H1 (cell line): ENCODE data around the gene NBAS. TPM values are rescaled to one million over a fixed set of nuclear protein-coding genes. Genes with fewer than 3 reads are reported as not detected.

Experiments used
- CEBPB ChIP-seq: IDR thresholded peaks from 2 replicates; pipeline ENCODE4 v1.6.1; 2012; ENCODE audit warnings: low read depth, low read length
- polyA plus RNA-seq, 7 experiments: library from polyadenylated mRNA; depleted of rRNA in 3 of 7; stranded (reverse) in 5 of 7; unstranded in 2 of 7; fragments of >200 nt in 5 of 7; fragments of 200-250 nt in 2 of 7; gene quantifications; 1 replicate in 5 of 7; 2 replicates in 1 of 7; 4 replicates in 1 of 7; pipeline versions ENCODE4 v1.2.1 to v1.2.3, GENCODE V29; 2011 to 2013; ENCODE audit warnings: missing spikeins in 2 of 7, mixed read lengths in 2 of 7
- total RNA-seq: library from RNA; stranded (reverse); fragmentation: NEBNext Ultra II Directional; extraction: Animal tissue kit (Norgen Biotek cat#: 25700); gene quantifications from 2 replicates; pipeline ENCODE4 v1.2.1, GENCODE V29; 2021
- TF ChIP-seq, protein P1 (sequence below): fragments of 300-600 bp; sonication (generic); IDR thresholded peaks from 2 replicates; pipeline ENCODE4 v1.7.1; 2012; ENCODE audit warnings: low read length, moderate library complexity, mild to moderate bottlenecking, inconsistent platforms; ENCODE audit not compliant: insufficient replicate concordance

The NBAS gene
- total and polyA plus RNA-seq, 2 of the 8 experiments (the other 6 are each of a cell fraction or from before 2014, with no cell fraction given) = 19.6 to 34.8 TPM

DNA sequence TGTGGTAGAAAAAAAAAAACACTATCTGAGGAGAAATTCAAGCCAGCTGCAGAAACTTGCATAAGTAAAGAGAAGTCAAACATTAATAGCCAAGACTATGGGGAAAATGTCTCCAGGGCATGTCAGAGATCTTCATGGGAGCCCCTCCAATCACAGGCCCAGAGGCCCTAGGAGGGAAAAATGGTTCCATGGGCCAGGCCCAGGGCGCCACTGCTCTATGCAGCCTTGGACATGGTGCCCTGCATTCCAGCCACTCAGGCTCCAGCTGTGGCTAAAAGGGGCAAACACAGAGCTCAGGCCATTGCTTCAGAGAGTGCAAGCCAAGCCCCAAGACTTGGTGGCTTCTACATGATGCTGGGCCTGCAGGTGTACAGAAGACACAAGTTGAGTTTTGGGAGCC is 354.7 kb downstream of the NBAS start (continued):
- TF ChIP-seq, protein P1, sequence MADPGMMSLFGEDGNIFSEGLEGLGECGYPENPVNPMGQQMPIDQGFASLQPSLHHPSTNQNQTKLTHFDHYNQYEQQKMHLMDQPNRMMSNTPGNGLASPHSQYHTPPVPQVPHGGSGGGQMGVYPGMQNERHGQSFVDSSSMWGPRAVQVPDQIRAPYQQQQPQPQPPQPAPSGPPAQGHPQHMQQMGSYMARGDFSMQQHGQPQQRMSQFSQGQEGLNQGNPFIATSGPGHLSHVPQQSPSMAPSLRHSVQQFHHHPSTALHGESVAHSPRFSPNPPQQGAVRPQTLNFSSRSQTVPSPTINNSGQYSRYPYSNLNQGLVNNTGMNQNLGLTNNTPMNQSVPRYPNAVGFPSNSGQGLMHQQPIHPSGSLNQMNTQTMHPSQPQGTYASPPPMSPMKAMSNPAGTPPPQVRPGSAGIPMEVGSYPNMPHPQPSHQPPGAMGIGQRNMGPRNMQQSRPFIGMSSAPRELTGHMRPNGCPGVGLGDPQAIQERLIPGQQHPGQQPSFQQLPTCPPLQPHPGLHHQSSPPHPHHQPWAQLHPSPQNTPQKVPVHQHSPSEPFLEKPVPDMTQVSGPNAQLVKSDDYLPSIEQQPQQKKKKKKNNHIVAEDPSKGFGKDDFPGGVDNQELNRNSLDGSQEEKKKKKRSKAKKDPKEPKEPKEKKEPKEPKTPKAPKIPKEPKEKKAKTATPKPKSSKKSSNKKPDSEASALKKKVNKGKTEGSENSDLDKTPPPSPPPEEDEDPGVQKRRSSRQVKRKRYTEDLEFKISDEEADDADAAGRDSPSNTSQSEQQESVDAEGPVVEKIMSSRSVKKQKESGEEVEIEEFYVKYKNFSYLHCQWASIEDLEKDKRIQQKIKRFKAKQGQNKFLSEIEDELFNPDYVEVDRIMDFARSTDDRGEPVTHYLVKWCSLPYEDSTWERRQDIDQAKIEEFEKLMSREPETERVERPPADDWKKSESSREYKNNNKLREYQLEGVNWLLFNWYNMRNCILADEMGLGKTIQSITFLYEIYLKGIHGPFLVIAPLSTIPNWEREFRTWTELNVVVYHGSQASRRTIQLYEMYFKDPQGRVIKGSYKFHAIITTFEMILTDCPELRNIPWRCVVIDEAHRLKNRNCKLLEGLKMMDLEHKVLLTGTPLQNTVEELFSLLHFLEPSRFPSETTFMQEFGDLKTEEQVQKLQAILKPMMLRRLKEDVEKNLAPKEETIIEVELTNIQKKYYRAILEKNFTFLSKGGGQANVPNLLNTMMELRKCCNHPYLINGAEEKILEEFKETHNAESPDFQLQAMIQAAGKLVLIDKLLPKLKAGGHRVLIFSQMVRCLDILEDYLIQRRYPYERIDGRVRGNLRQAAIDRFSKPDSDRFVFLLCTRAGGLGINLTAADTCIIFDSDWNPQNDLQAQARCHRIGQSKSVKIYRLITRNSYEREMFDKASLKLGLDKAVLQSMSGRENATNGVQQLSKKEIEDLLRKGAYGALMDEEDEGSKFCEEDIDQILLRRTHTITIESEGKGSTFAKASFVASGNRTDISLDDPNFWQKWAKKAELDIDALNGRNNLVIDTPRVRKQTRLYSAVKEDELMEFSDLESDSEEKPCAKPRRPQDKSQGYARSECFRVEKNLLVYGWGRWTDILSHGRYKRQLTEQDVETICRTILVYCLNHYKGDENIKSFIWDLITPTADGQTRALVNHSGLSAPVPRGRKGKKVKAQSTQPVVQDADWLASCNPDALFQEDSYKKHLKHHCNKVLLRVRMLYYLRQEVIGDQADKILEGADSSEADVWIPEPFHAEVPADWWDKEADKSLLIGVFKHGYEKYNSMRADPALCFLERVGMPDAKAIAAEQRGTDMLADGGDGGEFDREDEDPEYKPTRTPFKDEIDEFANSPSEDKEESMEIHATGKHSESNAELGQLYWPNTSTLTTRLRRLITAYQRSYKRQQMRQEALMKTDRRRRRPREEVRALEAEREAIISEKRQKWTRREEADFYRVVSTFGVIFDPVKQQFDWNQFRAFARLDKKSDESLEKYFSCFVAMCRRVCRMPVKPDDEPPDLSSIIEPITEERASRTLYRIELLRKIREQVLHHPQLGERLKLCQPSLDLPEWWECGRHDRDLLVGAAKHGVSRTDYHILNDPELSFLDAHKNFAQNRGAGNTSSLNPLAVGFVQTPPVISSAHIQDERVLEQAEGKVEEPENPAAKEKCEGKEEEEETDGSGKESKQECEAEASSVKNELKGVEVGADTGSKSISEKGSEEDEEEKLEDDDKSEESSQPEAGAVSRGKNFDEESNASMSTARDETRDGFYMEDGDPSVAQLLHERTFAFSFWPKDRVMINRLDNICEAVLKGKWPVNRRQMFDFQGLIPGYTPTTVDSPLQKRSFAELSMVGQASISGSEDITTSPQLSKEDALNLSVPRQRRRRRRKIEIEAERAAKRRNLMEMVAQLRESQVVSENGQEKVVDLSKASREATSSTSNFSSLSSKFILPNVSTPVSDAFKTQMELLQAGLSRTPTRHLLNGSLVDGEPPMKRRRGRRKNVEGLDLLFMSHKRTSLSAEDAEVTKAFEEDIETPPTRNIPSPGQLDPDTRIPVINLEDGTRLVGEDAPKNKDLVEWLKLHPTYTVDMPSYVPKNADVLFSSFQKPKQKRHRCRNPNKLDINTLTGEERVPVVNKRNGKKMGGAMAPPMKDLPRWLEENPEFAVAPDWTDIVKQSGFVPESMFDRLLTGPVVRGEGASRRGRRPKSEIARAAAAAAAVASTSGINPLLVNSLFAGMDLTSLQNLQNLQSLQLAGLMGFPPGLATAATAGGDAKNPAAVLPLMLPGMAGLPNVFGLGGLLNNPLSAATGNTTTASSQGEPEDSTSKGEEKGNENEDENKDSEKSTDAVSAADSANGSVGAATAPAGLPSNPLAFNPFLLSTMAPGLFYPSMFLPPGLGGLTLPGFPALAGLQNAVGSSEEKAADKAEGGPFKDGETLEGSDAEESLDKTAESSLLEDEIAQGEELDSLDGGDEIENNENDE = no peak
- no peak for TF ChIP-seq CEBPB
